ENCODE results near the gene IPO4. TPM values are rescaled to one million over a fixed set of nuclear protein-coding genes. Genes with fewer than 3 reads are reported as not detected.

The IPO4 gene
- total and polyA plus RNA-seq, 9 of the 15 experiments (the other 6 are each of a cell fraction or from before 2014, with no cell fraction given) = 7.3 to 122 (median 31.8) TPM

DNA sequence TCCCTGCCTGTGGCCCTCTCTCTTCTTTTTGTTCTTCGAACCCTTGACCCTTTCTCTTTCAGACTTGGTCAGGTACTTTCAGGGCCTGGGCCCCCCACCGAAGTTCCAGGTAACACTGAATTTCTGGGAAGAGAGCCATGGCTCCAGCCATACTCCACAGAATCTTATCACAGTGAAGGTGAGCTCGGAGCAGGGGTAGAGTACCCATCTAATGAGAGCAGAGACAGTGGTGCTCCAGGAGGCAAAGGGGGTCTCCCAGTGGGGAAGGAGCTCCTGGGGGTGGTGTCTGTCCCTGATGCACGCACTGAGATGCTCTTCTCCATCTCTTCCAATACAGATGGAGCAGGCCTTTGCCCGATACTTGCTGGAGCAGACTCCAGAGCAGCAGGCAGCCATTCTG lies 22.8 kb downstream of the IPO4 start (continued):
- TF ChIP-seq ETV6 (IDR thresholded peaks at IDR 0.05; ENCODE audit: borderline replicate concordance in 1 of 2, low read depth in 2 of 2, low read length in 1 of 2) (no peak), ETV6 (CRISPR knock-in tag; IDR thresholded peaks at IDR 0.05; ENCODE audit: borderline replicate concordance) (no peak), MXD1 (CRISPR knock-in tag; IDR thresholded peaks at IDR 0.05; ENCODE audit: borderline replicate concordance, poor library complexity, severe bottlenecking) (no peak)

GRCh38 chr14:24164518-24164991 lies 24.1 kb downstream of the IPO4 start:
- 85% methylated on average over 12 of the region's 14 CpGs for WGBS (ENCODE audit: insufficient coverage, low coverage, missing lambda C conversion rate)
- Histone ChIP-seq H3K36me3 (ENCODE audit: control insufficient read depth, insufficient read depth, low read length) (peaks cover 52% of the 10 kb centered on the region; the same call in 2 of the 3 replicates), H3K9ac (ENCODE audit: insufficient read depth in 1 of 2, low read depth in 2 of 2, low read length in 2 of 2) (no peak overlapping the region), H3K9me1 (ENCODE audit: control insufficient read depth, insufficient read depth, low read length) (no peaks in the 10 kb centered on the region), H2AFZ (ENCODE audit: low read depth, low read length) (no peak overlapping the region), H3K9me3 (replicated peaks; ENCODE audit: control insufficient read depth, insufficient read depth, low read depth, low read length) (no peaks in the 10 kb centered on the region), H4K20me1 (replicated peaks; ENCODE audit: control insufficient read depth, insufficient read depth, low read length) (no peaks in the 10 kb centered on the region), H3K4me1 (replicated peaks in 1 of 2; ENCODE audit: control insufficient read depth in 2 of 2, insufficient read depth in 2 of 2, low read length in 2 of 2) (peaks cover 10 to 23% of the 10 kb centered on the region in 2 experiments; a peak in 4 of 5 replicates), H3K79me2 (ENCODE audit: control insufficient read depth, insufficient read depth, low read length) (peaks cover 10% of the 10 kb centered on the region; the same call in 2 of the 3 replicates), H3K27me3 (ENCODE audit: control insufficient read depth in 2 of 2, insufficient read depth in 2 of 2, low read length in 2 of 2) (no peaks in the 10 kb centered on the region), H3K27ac (ENCODE audit: extremely low read depth, low read depth, low read length) (no peak overlapping the region), H3K4me3 (no peak overlapping the region), H3K4me2 (ENCODE audit: insufficient read depth, low read length) (no peak overlapping the region)
- ChIA-PET CTCF (ENCODE audit: low intra/inter-chr PET ratio) (no interaction called here), POLR2A (interaction anchor here (0.5 to 0.7 kb wide), 2 partner anchors 24 to 51 kb away, joined by 3 read pairs; partner anchors contain the start of gene IPO4)
- no peak for DNase-seq (ENCODE audit: extremely low read depth in 1 of 4, low spot score in 3 of 4)
- intact Hi-C loops (cut with micrococcal nuclease) (no loop called here), in situ Hi-C loops (cut with MboI) (no loop called here)
- ATAC-seq = no peak
- BruUV-seq (replicated peaks) = no TSS peak
- TF ChIP-seq ZNF197 (CRISPR knock-in tag; IDR thresholded peaks at IDR 0.05; ENCODE audit: low read depth) (no peak), CBX3 (IDR thresholded peaks at IDR 0.05; ENCODE audit: borderline replicate concordance in 1 of 2, low read length in 2 of 2) (no peak), MTF1 (CRISPR knock-in tag; IDR thresholded peaks at IDR 0.05; ENCODE audit: borderline replicate concordance) (no peak)
- FAIRE-seq = no peak
